Stimulated activated CD4-positive, alpha-beta T cell treated with anti-CD3 and anti-CD28 coated beads, Interleukin-2, amount 100 ng/mL, for 48 hours (primary cell): ENCODE data around the gene CACNA1F.
A peak's percentile ranks its signal among the peaks of the same experiment; 100 is the strongest.

Experiments
- DNase-seq, 2 donors: peaks; one replicate each; pipeline ENCODE4 v3.0.0-alpha.2; 2020

Gene CACNA1F

GRCh38 chrX:49257074-49257790 lies 24.1 kb upstream of the CACNA1F start:
- DNase-seq: no peak

- DNase-seq: no peak
These were observed 23.3 kb upstream of the CACNA1F start for GRCh38 chrX:49256268-49256995.

- no peak for DNase-seq
These were observed 21.5 kb upstream of the CACNA1F start for GRCh38 chrX:49254639-49255038.

DNA sequence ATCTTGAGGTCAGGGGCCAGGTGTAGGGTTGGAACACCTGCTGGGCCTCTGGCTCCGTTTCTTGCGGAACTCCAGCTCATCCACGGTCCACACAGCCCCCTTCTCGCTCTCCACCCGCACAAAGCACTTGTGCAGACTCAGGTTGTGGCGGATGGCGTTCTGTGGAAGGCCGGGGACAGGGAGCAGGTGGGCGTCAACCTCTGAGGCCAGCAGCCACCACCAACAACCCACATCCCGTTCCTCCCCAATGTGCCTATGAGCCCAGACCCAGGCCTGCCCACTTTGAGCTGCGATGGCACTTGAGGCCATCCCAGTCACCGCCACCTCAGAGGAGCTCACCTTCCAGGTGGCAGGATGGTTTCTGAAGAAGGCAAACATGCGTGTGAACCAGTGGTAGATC lies 18.2 kb upstream of the CACNA1F start:
- DNase-seq: no peak

GRCh38 chrX:49250578-49250977 lies 17.4 kb upstream of the CACNA1F start:
- no peak for DNase-seq

- no peak for DNase-seq
These were observed 16.9 kb upstream of the CACNA1F start for GRCh38 chrX:49250066-49250465.

- DNase-seq: no peak
These were observed 16.5 kb upstream of the CACNA1F start for GRCh38 chrX:49249616-49250015.

DNA sequence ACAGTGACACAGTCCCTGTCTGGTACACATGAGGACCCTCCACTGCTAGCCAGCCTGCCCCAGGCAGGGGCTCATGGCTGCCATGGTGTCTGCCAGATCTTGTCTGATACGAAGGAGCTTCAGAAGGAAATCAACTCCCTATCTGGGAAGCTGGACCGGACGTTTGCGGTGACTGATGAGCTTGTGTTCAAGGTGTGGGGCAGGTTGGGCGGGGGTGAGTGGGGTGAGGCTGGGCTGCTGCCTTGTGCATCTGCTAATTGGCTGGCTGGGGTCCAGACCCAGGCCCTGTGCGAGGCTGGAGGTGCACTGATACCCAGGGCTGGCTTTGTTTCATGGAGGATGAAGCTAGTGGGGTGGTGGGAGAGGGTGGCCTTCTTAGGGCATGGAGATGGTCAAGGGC lies 15.9 kb upstream of the CACNA1F start:
- DNase-seq: no peak

- DNase-seq: no peak
These were observed 15.0 kb upstream of the CACNA1F start for GRCh38 chrX:49247916-49248811.

DNA sequence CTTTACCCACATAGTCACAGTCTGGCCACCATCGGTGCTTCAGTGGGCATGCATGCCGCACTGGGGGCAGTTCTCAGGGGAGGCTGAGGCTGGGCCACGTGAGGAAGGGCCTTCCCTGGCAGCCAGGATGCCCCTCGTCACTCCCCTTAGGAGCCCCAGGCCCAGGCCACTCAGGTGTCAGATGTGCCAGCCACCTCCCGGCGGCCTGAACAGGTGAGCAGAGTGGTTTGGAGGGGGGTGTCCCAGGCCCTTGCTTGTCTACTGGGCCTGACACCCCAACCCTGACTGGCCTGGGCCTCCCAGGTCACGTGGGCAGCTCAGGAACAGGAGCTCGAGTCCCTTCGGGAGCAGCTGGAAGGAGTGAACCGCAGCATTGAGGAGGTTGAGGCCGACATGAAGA lies 14.2 kb upstream of the CACNA1F start:
- DNase-seq: no peak

- no peak for DNase-seq
These were observed 13.4 kb upstream of the CACNA1F start for GRCh38 chrX:49246541-49246940.

- no peak for DNase-seq
These were observed 11.1 kb upstream of the CACNA1F start for GRCh38 chrX:49244207-49244606.

DNA sequence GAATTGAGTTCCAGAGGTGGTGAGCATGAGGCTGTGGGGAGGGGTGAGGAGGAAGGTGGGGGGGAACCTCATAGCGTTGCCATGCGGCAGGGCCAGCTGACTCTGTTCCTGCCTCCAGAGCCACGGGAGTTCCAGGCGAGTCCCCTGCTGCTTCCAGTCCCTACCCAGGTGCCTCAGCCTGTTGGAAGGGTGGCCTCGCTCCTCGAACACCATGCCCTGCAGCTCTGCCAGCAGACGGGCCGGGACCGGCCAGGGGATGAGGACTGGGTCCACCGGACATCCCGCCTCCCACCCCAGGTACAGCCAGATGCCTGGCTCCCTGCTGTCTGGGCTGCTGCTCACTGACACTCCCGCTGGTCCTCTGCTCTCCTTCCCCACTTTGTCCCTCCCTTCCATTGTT lies 10.0 kb upstream of the CACNA1F start:
- DNase-seq: no peak

GRCh38 chrX:49242545-49243066 lies 9.5 kb upstream of the CACNA1F start:
- DNase-seq: no peak

GRCh38 chrX:49238735-49239134 lies 5.6 kb upstream of the CACNA1F start:
- DNase-seq: no peak

- DNase-seq: no peak
These were observed 3.9 kb upstream of the CACNA1F start for GRCh38 chrX:49237060-49237459.

GRCh38 chrX:49233887-49234555 lies 881 bp upstream of the CACNA1F start:
- no peak for DNase-seq

DNA sequence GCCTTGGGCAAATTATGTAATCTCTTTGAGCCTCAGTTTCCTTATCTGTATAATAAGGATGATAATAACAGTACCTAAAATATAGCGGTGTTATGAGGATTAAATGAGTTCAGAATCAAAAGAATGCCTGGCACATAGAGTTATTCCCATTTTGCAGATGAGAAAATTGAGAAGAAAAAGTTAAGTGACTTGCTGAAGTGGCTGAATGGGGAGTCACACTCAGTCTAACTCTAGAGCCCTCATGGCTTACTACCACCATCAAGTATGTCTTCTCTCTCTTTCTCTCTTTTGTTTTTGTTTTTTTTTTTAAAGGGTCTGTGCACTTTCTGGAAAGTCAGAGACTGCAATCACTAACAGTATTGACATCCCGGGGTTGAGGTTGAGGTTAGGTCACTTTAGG lies 615 bp downstream of the CACNA1F start:
- no peak for DNase-seq

GRCh38 chrX:49231333-49232000 lies 1.7 kb downstream of the CACNA1F start:
- DNase-seq: no peak

GRCh38 chrX:49230500-49231232 lies 2.5 kb downstream of the CACNA1F start:
- DNase-seq: peak; percentile 41 to 44

GRCh38 chrX:49228185-49228584 lies 5.0 kb downstream of the CACNA1F start:
- no peak for DNase-seq
